Epithelial cell of proximal tubule (primary cell): ENCODE measurements around the gene LACRT. TPM values are rescaled to one million over a fixed set of nuclear protein-coding genes. Genes with fewer than 3 reads are reported as not detected.
A peak's percentile ranks its signal among the peaks of the same experiment; 100 is the strongest.
"Not testable (repeated sequence)": the region's sequence is repeated elsewhere in the genome, so short reads cannot be mapped to it uniquely, and the experiment has no call there.

Experiments
- DNase-seq: peaks from one replicate; pipeline ENCODE4 v3.0.0-alpha.2; 2011; ENCODE audit warnings: low read depth
- H3K4me3 ChIP-seq: 2 replicates; pipeline ENCODE4 v1.5.1; 2011; ENCODE audit warnings: low read depth, mild to moderate bottlenecking, low read length
- total RNA-seq: library from RNA; depleted of rRNA; stranded (reverse); fragments of >200 nt; gene quantifications from 2 replicates; pipeline ENCODE4 v1.2.3, GENCODE V29; 2015
- TF ChIP-seq, protein P1 (sequence below): conservative IDR thresholded peaks from 2 replicates; pipeline ENCODE4 v1.5.1; 2012; ENCODE audit warnings: low read depth, mild to moderate bottlenecking, low read length

The LACRT gene, protein sequence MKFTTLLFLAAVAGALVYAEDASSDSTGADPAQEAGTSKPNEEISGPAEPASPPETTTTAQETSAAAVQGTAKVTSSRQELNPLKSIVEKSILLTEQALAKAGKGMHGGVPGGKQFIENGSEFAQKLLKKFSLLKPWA
- total RNA-seq: not detected in 2 replicates

DNA sequence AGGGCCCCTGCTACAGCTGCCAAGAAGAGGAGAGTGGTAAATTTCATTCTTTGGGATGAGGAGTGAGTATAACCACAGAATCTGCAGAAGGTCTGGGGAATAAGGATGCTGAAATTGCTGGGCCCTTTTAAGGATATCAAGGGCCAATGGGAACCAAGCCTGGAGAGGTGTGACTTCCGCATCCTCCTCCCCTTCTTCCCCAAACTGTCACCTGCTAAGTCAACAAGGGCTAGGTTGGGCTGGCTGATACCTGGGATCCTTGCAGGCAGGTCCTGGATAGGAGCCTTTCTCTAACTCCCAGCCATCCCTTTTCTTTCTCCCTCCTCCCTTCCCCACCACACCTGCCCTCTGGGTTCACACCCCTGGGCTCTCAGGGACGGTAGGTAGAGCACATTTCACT lies at the start of gene LACRT:
TSS of gene LACRT (minus strand) at position 101 of the 400 bp plus-strand sequence. CDS start at position 47, 54 bp downstream.
- TF ChIP-seq, protein P1, sequence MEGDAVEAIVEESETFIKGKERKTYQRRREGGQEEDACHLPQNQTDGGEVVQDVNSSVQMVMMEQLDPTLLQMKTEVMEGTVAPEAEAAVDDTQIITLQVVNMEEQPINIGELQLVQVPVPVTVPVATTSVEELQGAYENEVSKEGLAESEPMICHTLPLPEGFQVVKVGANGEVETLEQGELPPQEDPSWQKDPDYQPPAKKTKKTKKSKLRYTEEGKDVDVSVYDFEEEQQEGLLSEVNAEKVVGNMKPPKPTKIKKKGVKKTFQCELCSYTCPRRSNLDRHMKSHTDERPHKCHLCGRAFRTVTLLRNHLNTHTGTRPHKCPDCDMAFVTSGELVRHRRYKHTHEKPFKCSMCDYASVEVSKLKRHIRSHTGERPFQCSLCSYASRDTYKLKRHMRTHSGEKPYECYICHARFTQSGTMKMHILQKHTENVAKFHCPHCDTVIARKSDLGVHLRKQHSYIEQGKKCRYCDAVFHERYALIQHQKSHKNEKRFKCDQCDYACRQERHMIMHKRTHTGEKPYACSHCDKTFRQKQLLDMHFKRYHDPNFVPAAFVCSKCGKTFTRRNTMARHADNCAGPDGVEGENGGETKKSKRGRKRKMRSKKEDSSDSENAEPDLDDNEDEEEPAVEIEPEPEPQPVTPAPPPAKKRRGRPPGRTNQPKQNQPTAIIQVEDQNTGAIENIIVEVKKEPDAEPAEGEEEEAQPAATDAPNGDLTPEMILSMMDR: no peak
- no peak within 1 kb of the TSS for H3K4me3 ChIP-seq
- DNase-seq: no peak

DNA sequence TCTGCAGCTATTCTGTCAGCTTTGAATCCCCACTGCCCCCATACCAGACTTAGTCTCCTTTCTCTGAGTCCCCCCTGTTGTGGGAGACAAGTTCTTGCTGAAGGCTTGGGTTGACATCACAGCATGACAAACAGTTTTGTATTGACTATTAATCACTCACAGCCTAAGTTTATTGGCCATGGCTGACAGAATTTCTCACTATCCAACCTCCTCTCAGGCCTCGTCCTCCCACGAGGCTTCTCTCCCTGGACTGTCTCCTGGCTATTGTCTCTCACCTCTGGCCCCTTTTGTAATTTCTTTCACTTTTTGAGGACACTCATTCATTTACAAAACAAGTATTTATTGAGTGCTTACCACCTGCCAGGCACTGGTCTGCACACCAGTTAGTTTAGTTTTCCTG lies 48.7 kb upstream of the LACRT start:
- H3K4me3 ChIP-seq: no peak overlapping the region
- no peak for DNase-seq
- TF ChIP-seq, protein P1: no peak

DNA sequence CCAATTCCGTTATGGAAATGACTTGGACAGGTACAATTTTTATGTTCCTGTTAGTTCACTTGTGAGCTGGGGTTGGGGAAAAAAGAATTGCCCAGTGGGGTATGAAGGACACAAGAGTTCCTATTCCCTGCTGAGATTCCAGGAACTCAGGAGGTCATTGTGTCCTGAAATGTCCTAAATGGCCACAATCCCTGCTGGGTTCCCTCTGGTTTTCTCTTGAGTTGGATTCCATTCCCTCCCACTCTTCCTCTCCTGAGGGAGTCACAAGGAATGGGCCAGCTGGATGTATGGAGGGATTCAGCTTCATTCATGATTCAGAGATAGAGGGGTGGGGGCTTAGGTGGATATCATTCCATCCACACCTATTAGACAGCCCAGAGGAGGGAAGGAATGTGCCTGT lies 48.0 kb upstream of the LACRT start:
- TF ChIP-seq, protein P1: no peak
- no peak for DNase-seq
- no peak overlapping the region for H3K4me3 ChIP-seq

DNA sequence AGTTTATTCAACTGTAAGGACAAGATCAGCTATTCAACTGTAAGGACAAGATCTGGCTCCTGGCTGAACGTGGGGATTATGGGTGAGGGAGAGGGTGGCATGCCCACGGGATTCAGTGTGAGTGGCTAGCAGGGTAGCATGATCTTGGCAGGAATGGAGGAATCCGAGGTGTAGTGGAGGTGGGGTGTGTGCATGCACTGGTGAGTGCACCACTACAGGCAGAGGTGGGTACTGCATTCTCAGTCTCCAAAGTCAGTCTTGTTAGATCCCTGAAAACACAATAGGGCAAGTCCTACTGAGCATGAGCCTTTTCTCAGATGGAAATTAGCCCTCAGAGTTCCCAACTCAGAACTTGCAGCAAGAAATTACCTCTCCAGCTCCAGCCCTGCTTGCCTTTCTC lies 45.7 kb upstream of the LACRT start:
- DNase-seq: no peak
- no peak overlapping the region for H3K4me3 ChIP-seq
- TF ChIP-seq, protein P1: peak; percentile 59

DNA sequence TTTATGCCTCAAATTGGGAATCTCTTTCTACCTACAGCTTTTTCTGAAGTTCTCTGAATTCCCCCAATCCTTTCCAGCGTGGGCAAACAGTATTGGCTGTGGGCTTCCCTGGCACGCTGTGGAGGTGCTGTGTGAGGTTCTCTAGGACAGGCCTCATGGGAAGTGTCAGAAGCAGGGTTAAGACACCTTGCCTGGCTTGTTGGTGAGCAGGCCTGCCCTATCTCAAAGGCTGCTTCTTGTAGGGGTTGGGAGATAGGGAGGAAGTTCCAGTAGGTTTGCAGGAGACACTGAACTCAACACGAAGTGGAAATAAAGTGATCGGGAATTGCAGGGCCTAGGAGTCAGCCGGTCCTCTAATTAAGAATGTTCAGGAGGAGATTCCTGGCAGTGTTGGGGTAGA lies 43.4 kb upstream of the LACRT start:
- no peak overlapping the region for H3K4me3 ChIP-seq
- DNase-seq: no peak
- TF ChIP-seq, protein P1: no peak

DNA sequence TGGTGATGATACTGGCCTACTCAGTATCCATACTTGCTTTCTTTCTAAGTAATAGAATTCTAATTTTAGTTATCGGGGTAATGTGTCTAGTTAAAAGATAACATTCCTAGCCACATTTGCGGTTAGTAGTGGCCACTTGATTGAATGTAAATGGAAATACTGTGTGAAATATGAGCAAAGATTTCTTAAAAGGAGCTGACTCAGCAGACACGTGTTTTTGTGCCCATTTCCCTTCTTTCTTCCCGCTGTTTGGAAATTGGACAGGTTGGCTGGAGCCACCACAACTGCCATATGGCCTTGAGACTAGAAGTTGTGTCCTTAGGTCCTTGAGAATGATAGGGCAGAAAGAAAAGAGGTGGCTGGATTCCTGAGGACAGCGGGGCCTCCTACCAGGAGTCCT lies 33.2 kb upstream of the LACRT start:
- no peak for DNase-seq
- TF ChIP-seq, protein P1: no peak

DNA sequence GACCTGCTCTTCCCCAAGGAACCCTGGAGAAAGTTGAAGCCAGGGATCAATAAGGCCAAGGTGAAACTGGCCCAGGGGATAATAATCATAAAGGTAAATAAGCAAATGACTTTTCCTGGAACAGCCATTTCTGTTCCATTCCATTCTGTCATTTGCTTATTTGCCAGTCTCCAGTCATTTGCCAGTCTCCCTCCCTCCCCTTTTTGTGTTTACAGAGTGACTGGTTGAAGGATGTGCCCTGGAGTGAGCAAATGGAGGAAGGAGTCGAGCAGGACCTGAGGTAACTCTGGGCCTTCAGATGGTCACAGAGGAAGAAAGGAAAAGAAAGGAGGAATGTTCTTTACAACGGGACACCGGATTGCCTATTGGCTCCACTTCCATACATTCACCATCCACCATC lies 31.3 kb upstream of the LACRT start:
- DNase-seq: no peak
- H3K4me3 ChIP-seq: no peak overlapping the region
- TF ChIP-seq, protein P1: no peak

More for the DNA sequence above, 33.2 kb upstream of the LACRT start:
- no peak overlapping the region for H3K4me3 ChIP-seq

DNA sequence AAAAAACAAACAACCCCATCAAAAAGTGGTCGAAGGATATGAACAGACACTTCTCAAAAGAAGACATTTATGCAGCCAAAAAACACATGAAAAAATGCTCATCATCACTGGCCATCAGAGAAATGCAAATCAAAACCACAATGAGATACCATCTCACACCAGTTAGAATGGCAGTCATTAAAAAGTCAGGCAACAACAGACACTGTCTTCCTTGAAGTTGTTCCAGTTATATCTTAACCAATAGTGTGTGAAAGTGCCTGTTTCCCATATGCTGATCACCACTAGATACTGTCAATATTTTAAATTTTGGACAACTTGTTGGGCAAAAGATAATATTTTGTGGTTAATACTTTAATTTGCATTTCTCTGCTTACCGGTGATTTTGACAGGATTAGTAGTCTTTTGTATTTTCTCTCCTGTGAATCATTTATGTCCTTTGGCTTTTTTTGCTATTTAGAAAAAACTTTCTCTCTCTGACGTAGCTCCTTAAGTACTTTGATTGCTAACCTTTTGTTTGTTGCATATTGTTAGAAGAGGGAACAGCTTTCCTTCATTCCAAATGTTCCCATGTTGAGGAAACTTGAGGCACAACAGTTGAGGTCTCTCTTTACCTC lies 30.4 kb upstream of the LACRT start:
- not testable (repeated sequence) for DNase-seq, H3K4me3 ChIP-seq
